Liver (tissue), 3 donors: ENCODE measurements around the gene GBA2.

Experiments used
- CTCF ChIP-seq: fragments of 150-350 bp; IDR thresholded peaks from 2 replicates; pipeline ENCODE4 v1.5.1; 2017; ENCODE audit warnings: improper control_type of control experiment, low read depth, low read length; ENCODE audit not compliant: missing input control
- GABPA ChIP-seq, 2 donors: IDR thresholded peaks in 1 of 2; conservative IDR thresholded peaks in 1 of 2; 2 replicates each; pipeline ENCODE4 v1.6.1; 2016; ENCODE audit warnings: antibody characterized with exemption in 2 of 2, mild to moderate bottlenecking in 1 of 2, moderate library complexity in 1 of 2
- MAX ChIP-seq: IDR thresholded peaks from 2 replicates; pipeline ENCODE4 v1.6.1; 2016; ENCODE audit warnings: antibody characterized with exemption
- RAD21 ChIP-seq, 2 donors: IDR thresholded peaks; 2 replicates each; pipeline ENCODE4 v1.6.1; 2016; ENCODE audit warnings: antibody characterized with exemption in 2 of 2, mild to moderate bottlenecking in 2 of 2
- REST ChIP-seq: IDR thresholded peaks from 2 replicates; pipeline ENCODE4 v1.6.1; 2016; ENCODE audit warnings: antibody characterized with exemption, mild to moderate bottlenecking
- SP1 ChIP-seq: IDR thresholded peaks from 2 replicates; pipeline ENCODE4 v1.6.1; 2018; ENCODE audit warnings: antibody characterized with exemption, mild to moderate bottlenecking
- YY1 ChIP-seq: IDR thresholded peaks from 2 replicates; pipeline ENCODE4 v1.6.1; 2016; ENCODE audit warnings: antibody characterized with exemption, mild to moderate bottlenecking
- donor health status: healthy.
- donor health status: healthy.

- TF ChIP-seq CTCF (no peak), REST (no peak), YY1 (no peak), GABPA (IDR thresholded peaks at IDR 0.05 in 1 of 2, conservative IDR thresholded peaks at IDR 0.05 in 1 of 2) (no peak), RAD21 (IDR thresholded peaks at IDR 0.05) (no peak), MAX (no peak), SP1 (no peak)
Observed at GRCh38 chr9:35729101-35729500, 19.9 kb downstream of the GBA2 start.
